IMR-90 (cell line): ENCODE data around the gene QPRT.

ENCODE experiments used
- CTCF ChIP-seq: conservative IDR thresholded peaks from 2 replicates; pipeline ENCODE4 v1.5.1; 2012; ENCODE audit warnings: mild to moderate bottlenecking, low read depth, low read length, improper control_type of control experiment
- MAZ ChIP-seq: IDR thresholded peaks from 2 replicates; pipeline ENCODE4 v1.6.1; 2012; ENCODE audit warnings: low read depth, mild to moderate bottlenecking, low read length, improper control_type of control experiment, moderate library complexity, borderline replicate concordance
- POLR2A ChIP-seq: IDR thresholded peaks from 2 replicates; pipeline ENCODE4 v1.6.1; 2012; ENCODE audit warnings: mild to moderate bottlenecking, low read depth, low read length
- RAD21 ChIP-seq: IDR thresholded peaks from 2 replicates; pipeline ENCODE4 v1.6.1; 2012; ENCODE audit warnings: low read length, improper control_type of control experiment

- TF ChIP-seq CTCF: no peak
- no peak for TF ChIP-seq RAD21
- no peak for TF ChIP-seq MAZ
- no peak for TF ChIP-seq POLR2A
These were observed 47.9 kb downstream of the QPRT start for GRCh38 chr16:29726845-29727377.
